MCF 10A (cell line): ENCODE results near the gene TRIM44. TPM values are rescaled to one million over a fixed set of nuclear protein-coding genes. Genes with fewer than 3 reads are reported as not detected.

Experiments used
- BruUV-seq: library from RNA; stranded (reverse); fragments of 400-500 nt; replicated peaks from 2 replicates; lab custom pipeline; 2021; lab: Mats Ljungman, UMichigan
- CTCF ChIA-PET: fragments of 300-600 bp; sonication (Branson Sonifier 250); formaldehyde crosslinking; extraction: SDS; loops from one replicate; lab custom pipeline; 2021; ENCODE audit warnings: antibody characterized with exemption, inconsistent platforms; lab: Yijun Ruan, JAX
- POLR2A ChIA-PET: fragments of 300-600, 350-650 bp; sonication (Branson Sonifier 250); formaldehyde crosslinking; extraction: SDS; loops from one replicate; lab custom pipeline; 2020; ENCODE audit warnings: antibody characterized with exemption, inconsistent platforms; lab: Yijun Ruan, JAX
- DNase-seq: peaks from one replicate; pipeline ENCODE4 v3.0.0-alpha.2; 2018; ENCODE audit not compliant: unreplicated experiment
- H3K27ac Mint-ChIP-seq: one replicate; pipeline ENCODE4 v1.8.0; 2022; ENCODE audit warnings: mild to moderate bottlenecking, low read depth, mixed read lengths; ENCODE audit not compliant: unreplicated experiment
- H3K27me3 Mint-ChIP-seq: one replicate; pipeline ENCODE4 v1.8.0; 2022; ENCODE audit warnings: mixed read lengths; ENCODE audit not compliant: insufficient read depth, unreplicated experiment
- H3K36me3 Mint-ChIP-seq: one replicate; pipeline ENCODE4 v1.8.0; 2022; ENCODE audit warnings: mild to moderate bottlenecking, moderate library complexity, mixed read lengths; ENCODE audit not compliant: insufficient read depth, unreplicated experiment
- H3K4me1 Mint-ChIP-seq: one replicate; pipeline ENCODE4 v1.8.0; 2022; ENCODE audit warnings: mixed read lengths; ENCODE audit not compliant: insufficient read depth, unreplicated experiment
- H3K4me3 Mint-ChIP-seq: one replicate; pipeline ENCODE4 v1.8.0; 2022; ENCODE audit warnings: mild to moderate bottlenecking, moderate library complexity, mixed read lengths; ENCODE audit not compliant: unreplicated experiment
- H3K9me3 Mint-ChIP-seq: one replicate; pipeline ENCODE4 v1.8.0; 2022; ENCODE audit warnings: mixed read lengths; ENCODE audit not compliant: unreplicated experiment
- CTCF ChIP-seq: fragments of 200-600 bp; IDR thresholded peaks from one replicate; pipeline ENCODE4 v1.8.0; 2022; ENCODE audit warnings: antibody characterized with exemption, mild to moderate bottlenecking; ENCODE audit not compliant: unreplicated experiment
- intact Hi-C: fragments of 100-400 bp; cut with micrococcal nuclease; formaldehyde crosslinking; loops from 2 replicates; pipeline ENCODE4 v1.14.1; 2022
- total RNA-seq: library from RNA; stranded (reverse); gene quantifications from 2 replicates; pipeline ENCODE4 v1.2.3, GENCODE V29; 2022

Gene TRIM44
- total RNA-seq, 1 experiment from 2014 or later = 103 TPM

GRCh38 chr11:35761899-35762298 lies 99.3 kb downstream of the TRIM44 start:
- Mint-ChIP-seq H3K4me1 (no peaks in the 10 kb centered on the region), H3K9me3 (peaks cover 7% of the 10 kb centered on the region), H3K27ac (no peak overlapping the region), H3K36me3 (peaks cover 14% of the 10 kb centered on the region), H3K4me3 (no peak overlapping the region), H3K27me3 (no peaks in the 10 kb centered on the region)
- intact Hi-C loops = no loop called here
- no peak for DNase-seq
- POLR2A ChIA-PET = no interaction called here
- CTCF ChIA-PET = no interaction called here
- TF ChIP-seq CTCF = no peak
- BruUV-seq = no TSS peak

- ChIA-PET CTCF (interaction anchor here (1.6 kb wide), 1 partner anchor 59 kb away, joined by 4 read pairs; no protein-coding TSS in a partner anchor), POLR2A (no interaction called here)
- DNase-seq = no peak
- Mint-ChIP-seq H3K4me3 (no peak overlapping the region), H3K36me3 (peaks cover 14% of the 10 kb centered on the region), H3K9me3 (no peaks in the 10 kb centered on the region), H3K4me1 (no peaks in the 10 kb centered on the region), H3K27me3 (no peaks in the 10 kb centered on the region), H3K27ac (no peak overlapping the region)
- no TSS peak for BruUV-seq
- intact Hi-C loops = no loop called here
- no peak for TF ChIP-seq CTCF
These were observed 100.7 kb downstream of the TRIM44 start for GRCh38 chr11:35763301-35763700.

- POLR2A ChIA-PET = interaction anchor here (0.6 kb wide), 1 partner anchor 11 kb away, joined by 3 read pairs; no protein-coding TSS in a partner anchor
- H3K4me3 Mint-ChIP-seq = no peak overlapping the region
- TF ChIP-seq CTCF = no peak
- no peak for DNase-seq
- CTCF ChIA-PET = interaction anchor here (1.6 kb wide), 1 partner anchor 58 kb away, joined by 4 read pairs; no protein-coding TSS in a partner anchor
- no peaks in the 10 kb centered on the region for H3K4me1 Mint-ChIP-seq
- H3K9me3 Mint-ChIP-seq = no peaks in the 10 kb centered on the region
- H3K36me3 Mint-ChIP-seq = peaks cover 14% of the 10 kb centered on the region
- H3K27me3 Mint-ChIP-seq = no peaks in the 10 kb centered on the region
- intact Hi-C loops = no loop called here
- no peak overlapping the region for H3K27ac Mint-ChIP-seq
- no TSS peak for BruUV-seq
These were observed 101.2 kb downstream of the TRIM44 start for GRCh38 chr11:35763765-35764164.

- Mint-ChIP-seq H3K4me3 (no peak overlapping the region), H3K9me3 (no peaks in the 10 kb centered on the region), H3K36me3 (peaks cover 14% of the 10 kb centered on the region), H3K27ac (no peak overlapping the region), H3K4me1 (no peaks in the 10 kb centered on the region), H3K27me3 (no peaks in the 10 kb centered on the region)
- intact Hi-C loops = no loop called here
- no TSS peak for BruUV-seq
- TF ChIP-seq CTCF = no peak
- DNase-seq = no peak
- ChIA-PET CTCF (interaction anchor here (0.5 to 1.6 kb wide), 2 partner anchors 58 to 367 kb away, joined by 3 to 4 read pairs; no protein-coding TSS in a partner anchor), POLR2A (interaction anchor here (0.6 kb wide), 1 partner anchor 12 kb away, joined by 3 read pairs; no protein-coding TSS in a partner anchor)
These were observed 101.8 kb downstream of the TRIM44 start for GRCh38 chr11:35764417-35764816.
